Measurements from ENCODE around the gene SLC28A1. TPM values are rescaled to one million over a fixed set of nuclear protein-coding genes. Genes with fewer than 3 reads are reported as not detected.

The SLC28A1 gene
- not detected in 3 replicates for polyA plus RNA-seq
- not detected for polyA plus RNA-seq (2011; ENCODE audit: low read depth)
- polyA plus RNA-seq (2011; cell fraction: cytosol; rRNA removed), result not detected in 2 replicates
- not detected in 2 replicates for polyA plus RNA-seq (2011; cell fraction: nucleus; rRNA removed)
- not detected in 2 replicates for polyA plus RNA-seq (2012; ENCODE audit: low replicate concordance)
- polyA minus RNA-seq, result not detected in 3 replicates
- polyA minus RNA-seq (2011; cell fraction: cytosol; rRNA and poly(A)+ RNA removed), result not detected
- polyA minus RNA-seq (2011; cell fraction: nucleus; rRNA and poly(A)+ RNA removed), result not detected in 2 replicates

- H4K20me1 ChIP-seq (ENCODE audit: control insufficient read depth, extremely low read depth, insufficient read depth, low read length), result no peaks in the 10 kb centered on the region
- H3K4me3 ChIP-seq (ENCODE audit: control insufficient read depth in 2 of 3, extremely low read depth in 1 of 3, insufficient read depth in 2 of 3, low read depth in 1 of 3, low read length in 3 of 3), result no peak within 1 kb of the TSS
- no peaks in the 10 kb centered on the region for H3K36me3 ChIP-seq (ENCODE audit: control insufficient read depth in 2 of 2, extremely low read depth in 1 of 2, insufficient read depth in 2 of 2, low read length in 2 of 2)
- no peak within 1 kb of the TSS for H3K4me2 ChIP-seq (ENCODE audit: control insufficient read depth, extremely low read depth, insufficient read depth, low read depth, low read length)
- H3K27ac ChIP-seq (ENCODE audit: control insufficient read depth, insufficient read depth, low read length), result no peak within 1 kb of the TSS
- no peak for DNase-seq (ENCODE audit: low read depth, low spot score)
- dilution Hi-C loops (cut with MboI; ENCODE audit: extremely low pct_ligation_motif_present, low sequenced_read_pairs), result no loop called here
- H3K4me1 ChIP-seq (ENCODE audit: control insufficient read depth, extremely low read depth, insufficient read depth, low read length), result no peaks in the 10 kb centered on the region
- TF ChIP-seq EZH2 (IDR thresholded peaks at IDR 0.05; ENCODE audit: low read length), result no peak
- no peak for TF ChIP-seq CTCF (optimal IDR thresholded peaks at IDR 0.05 in 1 of 3, IDR thresholded peaks at IDR 0.05 in 1 of 3, conservative IDR thresholded peaks at IDR 0.05 in 1 of 3; ENCODE audit: extremely low read depth in 1 of 3, insufficient read depth in 2 of 3, low read length in 3 of 3)
- H3K9ac ChIP-seq (ENCODE audit: control insufficient read depth, extremely low read depth, insufficient read depth, low read length), result no peak within 1 kb of the TSS
- H3K9me3 ChIP-seq (ENCODE audit: control insufficient read depth, low read depth, low read length), result no peaks in the 10 kb centered on the region
- no peaks in the 10 kb centered on the region for H3K79me2 ChIP-seq (ENCODE audit: control insufficient read depth, insufficient read depth, low read length)
- H2AFZ ChIP-seq (ENCODE audit: control insufficient read depth, low read length), result no peak within 1 kb of the TSS
- H3K9me1 ChIP-seq (ENCODE audit: control insufficient read depth, extremely low read depth, insufficient read depth, low read length), result no peaks in the 10 kb centered on the region
- H3K27me3 ChIP-seq (ENCODE audit: control insufficient read depth, extremely low read depth, insufficient read depth, low read length), result no peaks in the 10 kb centered on the region
- no peak for FAIRE-seq
Measured at GRCh38 chr15:84883916-84884781, at the start of gene SLC28A1. SLC28A1 (plus strand) TSS chr15:84884662; CDS start chr15:84887761, 3,099 bp downstream.

- Histone ChIP-seq H3K27me3 (ENCODE audit: control insufficient read depth, extremely low read depth, insufficient read depth, low read length) (peaks cover 15% of the 10 kb centered on the region), H3K36me3 (ENCODE audit: control insufficient read depth in 2 of 2, extremely low read depth in 1 of 2, insufficient read depth in 2 of 2, low read length in 2 of 2) (no peaks in the 10 kb centered on the region), H2AFZ (ENCODE audit: control insufficient read depth, low read length) (no peak overlapping the region), H3K9me3 (ENCODE audit: control insufficient read depth, low read depth, low read length) (no peaks in the 10 kb centered on the region), H3K4me1 (ENCODE audit: control insufficient read depth, extremely low read depth, insufficient read depth, low read length) (no peaks in the 10 kb centered on the region), H3K79me2 (ENCODE audit: control insufficient read depth, insufficient read depth, low read length) (no peaks in the 10 kb centered on the region), H3K9me1 (ENCODE audit: control insufficient read depth, extremely low read depth, insufficient read depth, low read length) (no peaks in the 10 kb centered on the region), H3K9ac (ENCODE audit: control insufficient read depth, extremely low read depth, insufficient read depth, low read length) (no peak overlapping the region), H3K4me3 (ENCODE audit: control insufficient read depth in 2 of 3, extremely low read depth in 1 of 3, insufficient read depth in 2 of 3, low read depth in 1 of 3, low read length in 3 of 3) (no peak overlapping the region), H3K27ac (ENCODE audit: control insufficient read depth, insufficient read depth, low read length) (no peak overlapping the region), H4K20me1 (ENCODE audit: control insufficient read depth, extremely low read depth, insufficient read depth, low read length) (no peaks in the 10 kb centered on the region), H3K4me2 (ENCODE audit: control insufficient read depth, extremely low read depth, insufficient read depth, low read depth, low read length) (no peak overlapping the region)
- dilution Hi-C loops (cut with MboI; ENCODE audit: extremely low pct_ligation_motif_present, low sequenced_read_pairs), result no loop called here
- DNase-seq (ENCODE audit: low read depth, low spot score) (no peak), FAIRE-seq (no peak)
- TF ChIP-seq EZH2 (IDR thresholded peaks at IDR 0.05; ENCODE audit: low read length), result no peak
- no peak for TF ChIP-seq CTCF (optimal IDR thresholded peaks at IDR 0.05 in 1 of 3, IDR thresholded peaks at IDR 0.05 in 1 of 3, conservative IDR thresholded peaks at IDR 0.05 in 1 of 3; ENCODE audit: extremely low read depth in 1 of 3, insufficient read depth in 2 of 3, low read length in 3 of 3)
Measured at GRCh38 chr15:84834969-84835368, 49.5 kb upstream of the SLC28A1 start.

All from keratinocyte (primary cell).